Activated T-cell treated with anti-CD3 and anti-CD28 coated beads, Interleukin-2, amount 50 U/mL, for 4 hours (primary cell): ENCODE results near the gene DLGAP3. TPM values are rescaled to one million over a fixed set of nuclear protein-coding genes. Genes with fewer than 3 reads are reported as not detected.
"Not testable (repeated sequence)": the region's sequence is repeated elsewhere in the genome, so short reads cannot be mapped to it uniquely, and the experiment has no call there.

Experiments
- ATAC-seq, 2 donors: fragments of 200-7000 bp; cut with Tn5 transposase; one replicate each; pipeline ENCODE4 v1.10.0; 2021
- DNase-seq: peaks from one replicate; pipeline ENCODE4 v3.0.0-alpha.2; 2020
- H3K27me3 Mint-ChIP-seq: one replicate; pipeline ENCODE4 v1.8.0; 2021; ENCODE audit warnings: low read depth, mixed read lengths
- H3K36me3 Mint-ChIP-seq: one replicate; pipeline ENCODE4 v1.8.0; 2022; ENCODE audit warnings: mixed read lengths; ENCODE audit not compliant: insufficient read depth
- H3K4me1 Mint-ChIP-seq: one replicate; pipeline ENCODE4 v1.8.0; 2021; ENCODE audit warnings: low read depth, mixed read lengths
- H3K4me3 Mint-ChIP-seq: one replicate; pipeline ENCODE4 v1.8.0; 2021; ENCODE audit warnings: mild to moderate bottlenecking, moderate library complexity, mixed read lengths
- H3K9me3 Mint-ChIP-seq: one replicate; pipeline ENCODE4 v1.8.0; 2021; ENCODE audit warnings: mixed read lengths
- total RNA-seq, 3 donors: library from RNA; stranded (reverse); gene quantifications; one replicate each; pipeline ENCODE4 v1.2.1, GENCODE V29; 2021

DLGAP3 gene
- total RNA-seq, 3 donors from 2014 or later: 0.98 to 1.5 (median 1.0) TPM

DNA sequence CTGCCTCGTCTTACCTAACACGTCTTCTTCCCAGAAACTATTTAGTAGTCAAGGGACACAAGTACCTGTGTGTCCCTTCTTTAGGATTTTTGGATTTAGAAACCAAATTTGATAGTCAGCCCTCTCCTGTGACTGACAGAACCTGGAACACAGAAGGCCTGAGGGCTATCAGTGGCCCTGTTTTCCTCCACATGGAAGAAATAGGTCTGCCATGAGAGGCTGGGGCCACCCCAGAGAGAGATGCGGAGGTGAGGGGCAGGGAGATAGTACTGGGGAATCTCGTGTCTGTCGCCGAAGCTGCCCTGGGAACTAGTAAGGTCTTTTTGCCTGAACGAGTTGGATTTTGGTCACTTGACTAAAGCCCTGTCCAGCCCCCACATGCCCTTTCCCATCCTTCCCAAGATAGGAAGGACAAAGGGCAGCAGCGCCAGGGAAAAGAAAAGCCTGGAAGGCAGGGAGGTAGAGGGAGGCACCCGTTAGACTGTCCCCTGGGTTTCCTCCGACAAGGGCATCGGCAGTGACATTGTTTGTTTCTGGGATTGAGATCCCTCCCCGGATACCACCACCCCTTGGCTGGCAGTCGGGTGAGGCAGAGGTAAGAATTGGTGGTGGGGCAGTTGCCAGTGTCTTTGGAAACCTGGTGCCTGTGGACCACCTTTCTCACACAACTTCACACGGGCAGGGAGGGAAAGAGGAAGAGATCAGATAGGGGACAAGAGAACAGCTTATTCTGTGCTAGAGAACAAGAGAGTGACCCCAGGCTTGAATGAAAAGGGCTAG lies 89.7 kb downstream of the DLGAP3 start:
- DNase-seq (no peak), ATAC-seq (no peak)
- H3K4me1 Mint-ChIP-seq: peaks cover 11% of the 10 kb centered on the region
- no peaks in the 10 kb centered on the region for H3K36me3 Mint-ChIP-seq
- no peaks in the 10 kb centered on the region for H3K27me3 Mint-ChIP-seq
- H3K4me3 Mint-ChIP-seq: no peak overlapping the region
- no peaks in the 10 kb centered on the region for H3K9me3 Mint-ChIP-seq

DNA sequence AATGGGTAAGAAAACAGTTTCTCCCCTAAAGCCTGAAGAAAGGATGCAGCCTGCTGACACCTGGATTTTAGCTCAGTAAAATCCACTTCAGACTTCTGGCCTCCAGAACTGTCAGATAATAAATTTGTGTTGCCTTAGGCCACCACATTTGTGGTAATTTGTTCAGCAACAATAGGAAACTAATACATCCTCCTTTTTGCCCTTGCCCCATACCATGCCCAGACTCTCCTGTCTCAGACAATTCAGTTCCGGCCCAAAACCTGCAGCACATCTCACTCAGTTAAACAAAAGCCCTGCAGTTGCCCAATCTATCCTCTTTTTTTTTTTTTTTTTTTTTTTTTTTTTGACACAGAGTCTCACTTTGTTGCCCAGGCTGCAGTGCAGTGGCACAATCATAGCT lies 95.7 kb downstream of the DLGAP3 start:
- H3K4me3 Mint-ChIP-seq: no peak overlapping the region
- no peaks in the 10 kb centered on the region for H3K4me1 Mint-ChIP-seq
- H3K9me3 Mint-ChIP-seq: no peaks in the 10 kb centered on the region
- ATAC-seq (no peak), DNase-seq (no peak)
- H3K36me3 Mint-ChIP-seq: peaks cover 5% of the 10 kb centered on the region
- no peaks in the 10 kb centered on the region for H3K27me3 Mint-ChIP-seq

GRCh38 chr1:34831721-34832246 lies 97.7 kb downstream of the DLGAP3 start:
- H3K4me1 Mint-ChIP-seq: no peaks in the 10 kb centered on the region
- H3K27me3 Mint-ChIP-seq: no peaks in the 10 kb centered on the region
- DNase-seq (no peak), ATAC-seq (no peak)
- H3K4me3 Mint-ChIP-seq: no peak overlapping the region
- H3K36me3 Mint-ChIP-seq: peaks cover 5% of the 10 kb centered on the region
- no peaks in the 10 kb centered on the region for H3K9me3 Mint-ChIP-seq

GRCh38 chr1:34829250-34829649 lies 100.2 kb downstream of the DLGAP3 start:
- DNase-seq (no peak), ATAC-seq (no peak)
- Mint-ChIP-seq H3K36me3 (peaks cover 5% of the 10 kb centered on the region), H3K4me1 (no peaks in the 10 kb centered on the region), H3K4me3 (no peak overlapping the region), H3K27me3 (no peaks in the 10 kb centered on the region), H3K9me3 (no peaks in the 10 kb centered on the region)

DNA sequence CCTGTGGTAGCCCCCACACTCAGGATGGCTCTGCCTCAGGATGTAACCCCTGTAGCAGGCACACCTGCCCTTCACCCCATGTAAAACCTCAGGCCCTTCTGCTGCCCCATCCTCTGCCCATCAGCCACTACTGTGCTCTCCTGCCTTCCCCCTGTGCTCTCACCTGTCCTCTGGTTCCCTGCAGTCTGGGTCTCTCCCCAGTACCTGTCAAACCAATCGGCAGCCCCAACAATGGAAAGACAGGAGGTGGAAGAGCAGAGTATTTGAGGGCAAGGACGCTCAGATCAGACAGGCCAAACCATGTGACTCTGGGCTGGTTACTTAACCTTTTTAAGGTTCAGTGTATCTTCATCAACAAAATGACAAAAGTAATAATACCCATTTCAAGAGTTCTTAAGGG lies 100.8 kb downstream of the DLGAP3 start:
- ATAC-seq (no peak), DNase-seq (no peak)
- Mint-ChIP-seq H3K27me3 (no peaks in the 10 kb centered on the region), H3K4me1 (no peaks in the 10 kb centered on the region), H3K36me3 (peaks cover 8% of the 10 kb centered on the region), H3K9me3 (peaks cover 3% of the 10 kb centered on the region), H3K4me3 (no peak overlapping the region)

GRCh38 chr1:34827341-34827941 lies 102.0 kb downstream of the DLGAP3 start:
- Mint-ChIP-seq H3K9me3 (peaks cover 3% of the 10 kb centered on the region), H3K36me3 (peaks cover 3% of the 10 kb centered on the region), H3K4me1 (no peaks in the 10 kb centered on the region), H3K4me3 (no peak overlapping the region), H3K27me3 (no peaks in the 10 kb centered on the region)
- ATAC-seq (no peak), DNase-seq (no peak)

GRCh38 chr1:34825455-34826091 lies 103.9 kb downstream of the DLGAP3 start:
- peaks cover 3% of the 10 kb centered on the region for H3K36me3 Mint-ChIP-seq
- H3K27me3 Mint-ChIP-seq: no peaks in the 10 kb centered on the region
- peaks cover 3% of the 10 kb centered on the region for H3K9me3 Mint-ChIP-seq
- no peak for DNase-seq
- H3K4me1 Mint-ChIP-seq: no peaks in the 10 kb centered on the region
- ATAC-seq: no peak
- H3K4me3 Mint-ChIP-seq: no peak overlapping the region

DNA sequence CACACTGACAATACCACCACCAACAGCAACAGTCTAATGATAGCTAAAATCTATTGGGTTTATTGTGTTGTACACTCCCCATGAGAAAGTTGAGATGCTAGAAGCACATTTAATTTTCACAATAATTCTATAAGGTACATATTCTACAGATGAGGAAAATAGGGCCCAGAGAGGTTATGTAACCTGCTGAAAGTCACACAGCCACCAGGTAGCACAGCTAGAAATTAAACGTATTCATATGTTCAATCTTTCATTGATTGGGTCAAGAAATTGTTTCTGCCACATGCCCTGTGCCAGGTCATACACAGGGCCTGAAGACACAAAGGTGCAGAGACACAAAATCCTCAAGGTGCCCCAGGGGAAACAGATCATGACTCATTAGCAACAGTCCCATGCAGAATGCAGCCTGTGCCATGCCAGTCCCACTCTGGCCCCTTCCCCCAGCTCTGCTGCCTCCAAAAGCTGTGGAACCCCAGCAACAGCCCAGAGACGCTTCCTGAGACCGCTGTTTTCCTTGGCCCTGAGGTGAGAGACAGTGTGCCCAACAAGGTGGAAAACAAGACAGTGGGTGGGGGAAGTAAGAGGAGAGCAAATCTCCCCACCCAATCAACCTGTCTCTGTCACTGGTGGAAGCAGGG lies 104.5 kb downstream of the DLGAP3 start:
- Mint-ChIP-seq H3K4me3 (no peak overlapping the region), H3K4me1 (no peaks in the 10 kb centered on the region), H3K36me3 (peaks cover 3% of the 10 kb centered on the region), H3K27me3 (no peaks in the 10 kb centered on the region), H3K9me3 (peaks cover 3% of the 10 kb centered on the region)
- ATAC-seq: no peak
- no peak for DNase-seq

- Mint-ChIP-seq H3K4me3 (no peak overlapping the region), H3K9me3 (peaks cover 3% of the 10 kb centered on the region), H3K4me1 (no peaks in the 10 kb centered on the region), H3K36me3 (peaks cover 5% of the 10 kb centered on the region), H3K27me3 (no peaks in the 10 kb centered on the region)
- DNase-seq (no peak), ATAC-seq (no peak)
Observed at GRCh38 chr1:34822202-34822601, 107.2 kb downstream of the DLGAP3 start.

DNA sequence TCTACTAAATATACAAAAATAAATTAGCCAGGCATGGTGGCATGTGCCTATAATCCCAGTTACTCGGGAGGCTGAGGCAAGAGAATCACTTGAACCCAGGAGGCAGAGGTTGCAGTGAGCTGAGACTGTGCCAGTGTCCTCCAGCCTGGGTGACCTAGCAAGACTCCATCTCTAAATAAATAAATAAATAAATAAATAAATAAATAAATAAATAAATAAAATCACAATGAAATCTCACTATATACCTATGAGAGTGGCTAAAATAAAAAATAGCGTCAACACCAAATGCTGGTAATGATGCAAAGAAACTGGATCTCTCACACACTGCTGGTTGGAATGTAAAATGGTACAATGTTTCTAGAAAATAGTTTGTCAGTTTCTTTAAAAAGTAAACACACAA lies 110.6 kb downstream of the DLGAP3 start:
- H3K9me3 Mint-ChIP-seq, H3K27me3 Mint-ChIP-seq, DNase-seq, ATAC-seq, H3K4me3 Mint-ChIP-seq, H3K36me3 Mint-ChIP-seq, H3K4me1 Mint-ChIP-seq: not testable (repeated sequence)

GRCh38 chr1:34816778-34817177 lies 112.7 kb downstream of the DLGAP3 start:
- Mint-ChIP-seq H3K4me1 (no peaks in the 10 kb centered on the region), H3K4me3 (no peak overlapping the region), H3K9me3 (no peaks in the 10 kb centered on the region), H3K36me3 (peaks cover 2% of the 10 kb centered on the region), H3K27me3 (no peaks in the 10 kb centered on the region)
- ATAC-seq: no peak
- no peak for DNase-seq

- H3K9me3 Mint-ChIP-seq: no peaks in the 10 kb centered on the region
- no peak for DNase-seq
- no peak for ATAC-seq
- no peaks in the 10 kb centered on the region for H3K27me3 Mint-ChIP-seq
- no peaks in the 10 kb centered on the region for H3K4me1 Mint-ChIP-seq
- peaks cover 2% of the 10 kb centered on the region for H3K36me3 Mint-ChIP-seq
- no peak overlapping the region for H3K4me3 Mint-ChIP-seq
Observed at GRCh38 chr1:34816332-34816731, 113.1 kb downstream of the DLGAP3 start.
